T-helper 9 cell (primary cell): Measurements from ENCODE around the gene CMTM8.

Experiments
- DNase-seq: peaks from one replicate; pipeline ENCODE4 v3.0.0-alpha.2; 2020

The CMTM8 gene

DNA sequence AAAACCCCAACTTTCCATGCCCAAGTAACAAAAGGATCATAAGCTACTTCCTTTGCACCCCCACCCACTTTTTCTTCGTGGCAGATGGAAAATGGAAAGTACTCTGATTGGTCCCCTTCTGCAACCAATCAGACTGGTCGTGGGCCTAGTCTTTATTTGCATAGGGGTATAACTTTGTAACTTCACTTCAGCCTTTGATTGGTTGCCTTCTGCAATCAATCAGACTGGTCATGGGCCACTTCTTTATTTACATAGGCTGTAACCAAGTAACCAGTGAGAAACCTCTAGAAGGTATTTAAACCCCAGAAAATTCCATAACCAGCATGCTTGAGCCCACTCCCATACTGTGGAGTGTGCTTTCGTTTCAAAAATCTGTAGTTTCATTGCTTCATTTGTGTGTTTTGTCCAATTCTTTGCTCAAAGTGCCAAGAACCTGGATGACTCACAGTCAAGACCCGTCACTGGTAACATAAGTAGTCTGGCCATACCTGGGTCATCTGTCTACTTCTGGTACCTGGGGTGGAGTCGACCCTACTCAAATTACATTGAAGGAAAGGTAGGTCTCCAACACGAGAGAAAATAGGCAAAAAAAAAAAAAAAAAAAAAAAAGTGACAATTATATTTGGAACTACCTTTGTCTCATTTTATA lies 41.9 kb downstream of the CMTM8 start:
- no peak for DNase-seq

DNA sequence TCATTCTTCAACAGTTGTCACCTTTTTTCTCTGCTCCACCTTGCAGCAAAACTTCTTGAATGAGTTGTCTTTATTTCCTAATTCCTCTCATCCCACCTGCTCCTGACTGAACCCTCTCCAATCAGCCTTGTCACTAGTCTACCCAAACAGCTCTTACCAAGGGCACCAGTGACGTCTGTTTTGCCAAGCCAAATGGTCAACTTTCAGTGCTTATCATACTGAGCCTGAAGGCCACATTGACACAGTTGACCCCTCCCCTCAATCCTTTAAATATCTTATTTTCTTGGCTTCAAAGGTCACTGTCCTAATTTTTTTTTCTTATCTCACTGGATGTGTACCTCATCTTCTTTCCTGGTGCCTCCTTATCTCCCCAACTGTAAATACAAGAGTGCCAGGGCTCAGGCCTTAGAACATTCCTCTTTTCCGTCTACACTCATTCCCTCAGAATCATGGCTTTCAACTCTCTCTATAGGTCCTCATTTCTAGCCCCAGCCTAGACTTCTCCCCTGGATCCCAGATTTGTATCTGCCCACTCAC lies 43.2 kb downstream of the CMTM8 start:
- no peak for DNase-seq

GRCh38 chr3:32282578-32283154 lies 44.2 kb downstream of the CMTM8 start:
- no peak for DNase-seq

GRCh38 chr3:32283304-32283703 lies 44.8 kb downstream of the CMTM8 start:
- no peak for DNase-seq

- DNase-seq = no peak
Observed at GRCh38 chr3:32284443-32285212, 46.1 kb downstream of the CMTM8 start.

GRCh38 chr3:32285891-32286290 lies 47.4 kb downstream of the CMTM8 start:
- no peak for DNase-seq

- DNase-seq = no peak
Observed at GRCh38 chr3:32288819-32289218, 50.3 kb downstream of the CMTM8 start.

DNA sequence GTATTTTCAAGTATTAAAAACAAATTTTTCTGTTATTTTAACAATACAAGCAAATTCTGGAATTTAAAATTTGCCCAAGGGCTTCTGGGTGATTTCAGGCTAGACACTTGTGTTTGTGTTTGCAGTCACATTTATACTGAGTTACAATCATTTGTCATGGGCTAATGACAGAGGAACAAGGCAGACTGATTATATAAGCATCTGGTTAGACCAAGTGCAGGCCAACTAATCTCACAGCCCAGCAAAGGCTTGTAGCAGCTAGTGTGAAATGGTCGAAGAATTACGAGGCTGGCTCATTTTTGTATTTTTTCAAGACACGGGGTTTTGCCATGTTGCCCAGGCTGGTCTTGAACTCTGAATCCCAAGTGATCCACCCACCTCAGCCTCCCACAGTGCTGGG lies 52.1 kb downstream of the CMTM8 start:
- no peak for DNase-seq

GRCh38 chr3:32292085-32292796 lies 53.8 kb downstream of the CMTM8 start:
- DNase-seq = no peak

DNA sequence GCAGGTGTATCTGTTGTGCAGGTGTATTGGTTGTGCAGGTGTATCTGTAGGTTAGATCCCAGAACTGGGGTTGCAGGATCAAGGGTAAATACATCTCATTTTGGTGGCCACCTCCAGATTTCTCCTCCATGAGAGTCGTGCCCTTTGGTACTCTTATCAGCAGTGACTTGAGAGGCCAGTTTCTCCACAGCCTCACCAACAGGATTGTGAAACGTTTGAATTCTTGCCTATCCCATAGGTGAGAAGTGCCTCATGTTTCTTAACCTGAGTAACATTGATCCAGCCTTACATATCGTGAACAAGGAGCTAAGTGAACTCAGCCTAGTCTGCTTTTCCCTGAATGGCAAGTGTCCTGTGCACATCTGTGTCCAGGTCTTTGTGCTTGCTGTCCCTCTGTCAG lies 55.4 kb downstream of the CMTM8 start:
- DNase-seq = no peak

DNA sequence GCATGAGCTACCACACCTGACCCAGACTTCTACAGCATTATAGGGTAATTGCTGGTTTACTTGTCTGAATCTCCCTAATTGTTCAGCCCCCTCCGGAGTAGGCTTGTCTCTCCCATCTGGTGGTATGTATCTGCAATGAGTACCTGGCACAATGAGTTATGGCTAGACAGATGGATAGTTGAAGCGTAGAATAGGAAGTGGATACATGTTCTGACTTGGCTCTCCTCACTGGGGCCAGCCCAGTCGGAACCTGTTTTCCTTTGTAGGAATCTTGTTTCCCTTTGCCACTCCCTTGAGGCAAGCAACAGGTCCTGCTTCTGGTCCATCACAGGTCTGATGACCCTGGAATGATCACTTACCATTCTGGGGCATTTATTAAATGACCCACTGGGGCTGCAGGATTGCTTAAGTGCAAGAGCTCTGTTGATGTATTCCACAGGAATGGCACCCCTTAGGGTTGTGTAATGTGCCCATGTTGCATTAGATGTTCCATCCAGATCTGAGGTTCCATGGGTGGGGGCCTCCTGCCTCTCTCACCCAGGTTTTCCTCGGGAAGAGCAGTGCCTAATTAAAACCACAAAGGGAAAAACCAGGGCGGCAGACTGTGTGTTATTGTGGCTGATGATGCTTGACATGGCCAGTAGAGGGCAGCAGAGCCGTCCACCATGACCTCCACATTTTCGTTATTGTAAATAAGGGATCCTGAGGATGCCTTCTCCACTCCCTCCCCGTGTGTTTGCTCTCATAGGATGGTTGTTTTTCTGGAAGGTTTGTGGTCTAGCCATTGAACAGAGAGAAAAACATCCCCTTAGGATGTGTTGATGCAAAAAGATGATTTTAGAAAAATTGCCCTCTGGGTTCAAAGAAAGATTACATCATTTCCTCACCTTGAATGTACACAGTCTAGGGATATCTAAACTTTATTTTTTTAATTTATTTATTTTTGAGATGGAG lies 58.0 kb downstream of the CMTM8 start:
- DNase-seq = peak; percentile 51

GRCh38 chr3:32297366-32297765 lies 58.9 kb downstream of the CMTM8 start:
- peak; percentile 40 for DNase-seq

DNA sequence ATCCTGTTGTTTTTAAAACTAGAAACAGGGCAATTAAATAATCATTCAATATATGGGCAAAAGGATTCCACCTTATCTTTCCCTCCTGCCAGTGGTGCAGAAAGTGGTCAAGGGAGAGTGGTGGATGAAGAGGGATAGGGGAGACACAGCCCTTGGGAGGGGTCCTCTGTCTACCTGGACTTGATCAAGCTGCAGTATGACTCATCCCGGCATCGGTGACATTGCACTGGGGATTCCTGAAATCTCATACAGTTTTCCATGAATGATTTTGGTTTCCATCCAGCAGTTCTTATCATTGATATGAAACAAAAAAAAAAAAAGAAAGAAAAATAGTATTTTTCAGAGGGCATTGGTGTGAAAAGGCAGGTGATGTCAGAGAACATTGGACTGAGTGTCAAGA lies 62.9 kb downstream of the CMTM8 start:
- DNase-seq = no peak

DNA sequence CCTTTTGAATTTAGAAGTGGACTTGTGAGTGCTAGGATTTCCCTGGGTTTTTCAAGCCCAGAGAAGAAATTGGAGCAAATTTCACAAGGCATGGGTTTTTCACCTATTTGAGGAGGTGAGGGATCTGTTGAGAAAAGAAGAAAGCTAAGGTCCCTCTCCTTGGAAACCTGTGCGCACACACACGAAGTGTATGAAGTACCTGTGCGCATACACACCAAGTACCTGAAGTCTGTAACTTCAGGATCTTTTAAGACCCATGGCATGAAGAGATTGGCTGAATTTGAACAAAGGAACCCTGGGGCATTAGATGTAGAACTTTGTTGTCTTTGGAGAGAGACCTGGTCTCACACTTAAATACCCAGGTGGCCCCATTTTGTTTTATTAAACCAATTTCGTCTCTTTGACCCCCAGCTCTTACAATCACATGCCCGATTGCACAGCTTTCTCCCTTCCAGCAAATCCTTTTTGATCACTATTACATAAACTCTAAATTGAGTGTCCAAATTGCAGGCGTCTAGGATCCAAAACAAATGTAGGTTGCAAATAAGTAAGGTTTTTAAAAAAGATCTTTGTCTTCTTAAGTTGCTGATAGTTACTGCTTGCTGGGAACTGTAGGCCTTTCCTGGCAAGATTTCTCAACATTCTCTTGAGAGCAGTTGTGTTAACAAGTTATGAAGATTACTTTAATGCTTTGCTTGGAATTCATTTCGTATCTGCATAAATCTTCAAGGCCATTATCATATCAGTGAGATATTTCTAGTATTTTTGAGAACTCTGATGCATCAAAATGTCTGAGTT lies 64.3 kb downstream of the CMTM8 start:
- no peak for DNase-seq

DNA sequence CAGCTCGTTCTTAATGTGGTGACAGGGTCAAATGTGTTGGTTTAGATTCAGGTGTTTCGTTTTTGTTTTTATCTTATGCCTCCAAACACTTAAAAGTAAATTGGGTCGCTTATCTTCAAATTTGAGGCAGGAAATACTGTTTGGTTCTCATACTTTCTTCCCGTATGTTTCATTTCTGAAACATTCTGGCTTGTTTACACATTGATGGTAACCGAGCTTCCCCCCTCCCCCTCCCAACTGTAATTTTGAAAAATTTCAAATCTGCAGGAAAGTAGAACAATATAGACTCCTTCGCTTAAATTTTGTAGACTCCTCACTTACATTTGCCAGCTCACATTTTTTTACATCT lies 64.9 kb downstream of the CMTM8 start:
- DNase-seq = no peak

DNA sequence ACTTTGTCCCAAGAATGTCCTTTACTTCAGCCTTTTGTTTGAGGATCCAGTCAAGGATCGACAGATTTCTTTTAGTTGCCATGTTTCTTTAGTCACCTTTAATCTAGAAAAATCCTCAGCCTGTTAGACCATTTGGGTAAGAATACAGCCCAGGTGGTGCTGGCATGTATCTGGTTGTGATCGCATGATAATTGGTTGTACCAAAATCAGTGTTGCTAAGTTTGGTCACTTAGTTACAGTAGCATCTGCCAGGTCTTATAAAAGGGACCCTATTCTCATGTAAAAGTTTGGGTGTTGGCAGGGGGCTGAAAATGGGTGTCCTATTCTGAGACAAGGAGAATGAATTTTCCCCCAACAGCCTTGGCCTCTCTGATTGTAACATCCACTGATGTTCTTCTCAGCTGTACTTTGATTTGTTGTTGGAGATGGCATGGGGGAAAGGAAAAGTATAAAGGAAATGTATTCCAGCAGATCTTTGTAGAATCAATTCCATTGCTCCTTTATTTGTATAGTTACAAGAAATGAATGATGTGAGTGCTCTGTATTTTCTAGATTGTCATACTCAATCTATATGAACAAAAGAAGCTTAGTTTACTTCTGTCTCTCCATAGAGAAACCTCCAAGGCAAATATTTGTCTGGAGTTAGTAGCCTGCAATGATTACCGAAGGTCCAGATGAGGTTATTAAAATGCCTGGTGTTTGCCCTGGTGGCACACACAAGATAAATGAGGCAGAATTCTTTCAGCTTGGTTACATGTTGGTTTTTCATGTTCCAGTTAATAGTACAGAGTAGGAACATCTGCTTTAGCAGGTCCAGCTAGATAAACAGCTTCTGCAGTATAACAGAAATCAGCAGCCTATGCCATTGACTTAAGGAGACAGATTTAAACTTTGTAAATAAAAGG lies 65.7 kb downstream of the CMTM8 start:
- DNase-seq = no peak

DNA sequence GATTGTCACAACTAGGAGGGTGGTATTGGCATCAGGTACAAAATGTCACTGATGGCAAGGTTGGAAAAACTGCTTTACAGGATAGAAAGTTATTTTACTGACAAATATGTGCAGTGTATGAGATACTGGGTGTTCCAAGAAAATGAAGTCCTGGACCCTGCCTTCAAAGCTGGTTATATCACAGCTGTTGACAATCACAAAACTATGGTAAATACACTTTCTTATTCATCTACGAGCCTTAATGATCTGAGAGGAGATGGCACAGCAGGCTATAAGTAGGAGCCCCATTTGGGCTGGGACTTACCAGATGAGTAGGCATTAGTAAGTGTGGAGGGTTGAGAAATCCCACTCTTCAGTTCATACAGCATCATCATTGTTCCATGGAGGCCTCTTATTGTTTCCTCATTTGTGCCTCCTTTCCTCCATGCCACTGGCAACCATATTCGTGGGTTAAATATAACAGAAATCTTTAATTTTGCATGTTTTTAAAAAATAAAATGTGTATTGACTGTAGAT lies 66.9 kb downstream of the CMTM8 start:
- no peak for DNase-seq

GRCh38 chr3:32306072-32306471 lies 67.6 kb downstream of the CMTM8 start:
- DNase-seq = no peak

GRCh38 chr3:32307591-32307990 lies 69.1 kb downstream of the CMTM8 start:
- no peak for DNase-seq

DNA sequence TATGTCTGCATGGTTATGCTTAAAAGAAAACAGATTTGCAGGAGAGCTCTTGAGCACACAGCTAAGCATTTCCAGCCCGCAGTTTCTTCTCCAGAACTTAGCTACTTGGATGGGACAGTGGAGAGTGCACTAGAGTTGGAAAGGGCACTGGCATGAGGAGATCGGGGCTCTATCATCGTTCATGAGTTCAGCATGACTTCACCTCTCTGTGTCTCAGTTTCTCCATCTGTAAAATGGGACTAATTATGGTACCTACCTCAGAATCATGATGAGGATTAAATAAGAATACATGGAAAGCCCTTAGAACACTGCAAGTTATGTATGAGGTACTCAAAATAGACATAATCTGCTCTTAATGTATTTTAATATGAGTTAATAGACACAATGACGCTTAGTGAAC lies 69.9 kb downstream of the CMTM8 start:
- no peak for DNase-seq
